Fibroblast of lung (primary cell): ENCODE measurements around the gene CALM1. TPM values are rescaled to one million over a fixed set of nuclear protein-coding genes. Genes with fewer than 3 reads are reported as not detected.
A peak's percentile ranks its signal among the peaks of the same experiment; 100 is the strongest.

ENCODE experiments used
- DNase-seq, 2 donors: peaks; one replicate each; pipeline versions ENCODE4 v3.0.0 to v3.0.0-alpha.2; 2010; ENCODE audit warnings: low read depth in 2 of 2
- H2AFZ ChIP-seq: 2 replicates; pipeline ENCODE4 v1.5.1; 2012; ENCODE audit warnings: low read length, control low read depth, inconsistent platforms
- H3K27ac ChIP-seq: 2 replicates; pipeline ENCODE4 v1.5.1; 2011; ENCODE audit warnings: low read length, control low read depth; ENCODE audit not compliant: insufficient read depth
- H3K27me3 ChIP-seq: 2 replicates; pipeline ENCODE4 v1.5.1; 2011; ENCODE audit warnings: mild to moderate bottlenecking, low read length; ENCODE audit not compliant: control insufficient read depth, insufficient read depth
- H3K36me3 ChIP-seq: 2 replicates; pipeline ENCODE4 v1.5.1; 2011; ENCODE audit warnings: low read length; ENCODE audit not compliant: control insufficient read depth, insufficient read depth
- H3K4me1 ChIP-seq: 2 replicates; pipeline ENCODE4 v1.5.1; 2011; ENCODE audit warnings: low read length; ENCODE audit not compliant: control insufficient read depth, insufficient read depth; ENCODE audit errors: extremely low read depth
- H3K4me2 ChIP-seq: 2 replicates; pipeline ENCODE4 v1.5.1; 2011; ENCODE audit warnings: low read length, control low read depth; ENCODE audit not compliant: insufficient read depth; ENCODE audit errors: extremely low read depth
- H3K4me3 ChIP-seq, 4 experiments: fragments of 200-600 bp in 1 of 4; sonication (generic) in 1 of 4; replicated peaks in 1 of 4; 2 replicates each; pipeline ENCODE4 v1.5.1; 2011 to 2016; ENCODE audit warnings: low read length in 4 of 4, low read depth in 3 of 4, mild to moderate bottlenecking in 3 of 4, control low read depth in 2 of 4, inconsistent platforms in 1 of 4, mixed read lengths in 1 of 4; ENCODE audit not compliant: insufficient read depth in 1 of 4; ENCODE audit errors: control extremely low read depth in 1 of 4
- H3K79me2 ChIP-seq: 2 replicates; pipeline ENCODE4 v1.5.1; 2012; ENCODE audit warnings: mild to moderate bottlenecking, low read length, inconsistent platforms; ENCODE audit not compliant: control insufficient read depth, insufficient read depth
- H3K9ac ChIP-seq: 2 replicates; pipeline ENCODE4 v1.5.1; 2011; ENCODE audit warnings: mild to moderate bottlenecking, low read length, control low read depth; ENCODE audit not compliant: insufficient read depth
- H3K9me3 ChIP-seq: 2 replicates; pipeline ENCODE4 v1.5.1; 2012; ENCODE audit warnings: low read depth, low read length; ENCODE audit not compliant: control insufficient read depth, insufficient read depth
- H4K20me1 ChIP-seq: 2 replicates; pipeline ENCODE4 v1.5.1; 2011; ENCODE audit warnings: low read length; ENCODE audit not compliant: control insufficient read depth, insufficient read depth; ENCODE audit errors: extremely low read depth
- CTCF ChIP-seq, 2 donors: IDR thresholded peaks in 1 of 2; conservative IDR thresholded peaks in 1 of 2; 1 replicate in 1 of 2; 2 replicates in 1 of 2; pipeline ENCODE4 v1.5.1; 2011 to 2012; ENCODE audit warnings: low read length in 2 of 2, control low read depth in 1 of 2, inconsistent platforms in 1 of 2, low read depth in 1 of 2, mild to moderate bottlenecking in 1 of 2
- EZH2 ChIP-seq: IDR thresholded peaks from 2 replicates; pipeline ENCODE4 v1.5.1; 2012; ENCODE audit warnings: low read length, control low read depth, mild to moderate bottlenecking; ENCODE audit errors: missing control alignments
- polyA plus RNA-seq, 2 donors: library from polyadenylated mRNA; depleted of rRNA in 1 of 2; stranded (reverse) in 1 of 2; unstranded in 1 of 2; fragments of >200 nt; gene quantifications; 2 replicates each; pipeline ENCODE4 v1.2.1, GENCODE V29; 2011 to 2012; ENCODE audit warnings: missing spikeins in 1 of 2
- total RNA-seq: library from RNA; depleted of rRNA; stranded (reverse); fragments of >200 nt; gene quantifications from 2 replicates; pipeline ENCODE4 v1.2.1, GENCODE V29; 2014

Gene CALM1
- total and polyA plus RNA-seq, 2 donors (not counting 1 experiment from before 2014, with no cell fraction given) = 620 to 632 TPM

GRCh38 chr14:90418053-90418452, 21.2 kb downstream of the CALM1 start:
- TF ChIP-seq EZH2 = no peak
- TF ChIP-seq CTCF (conservative IDR thresholded peaks at IDR 0.05 in 1 of 2, IDR thresholded peaks at IDR 0.05 in 1 of 2; ENCODE audit: low read depth in 1 of 2, low read length in 2 of 2) = no peak
- Histone ChIP-seq H3K79me2 (no peaks in the 10 kb centered on the region), H3K27ac (no peak overlapping the region), H4K20me1 (no peaks in the 10 kb centered on the region), H3K36me3 (no peaks in the 10 kb centered on the region), H3K4me1 (peaks cover 3% of the 10 kb centered on the region), H3K4me2 (no peak overlapping the region), H3K4me3 (no peak overlapping the region), H3K9me3 (no peaks in the 10 kb centered on the region), H2AFZ (no peak overlapping the region), H3K9ac (no peak overlapping the region), H3K27me3 (no peaks in the 10 kb centered on the region)
- DNase-seq = no peak

- H3K4me2 ChIP-seq = peak overlapping the region; percentile 7
- TF ChIP-seq EZH2 = no peak
- H3K4me3 ChIP-seq = no peak overlapping the region
- H2AFZ ChIP-seq = no peak overlapping the region
- no peaks in the 10 kb centered on the region for H3K36me3 ChIP-seq
- no peaks in the 10 kb centered on the region for H3K9me3 ChIP-seq
- no peak overlapping the region for H3K9ac ChIP-seq
- peaks cover 3% of the 10 kb centered on the region for H3K4me1 ChIP-seq
- no peaks in the 10 kb centered on the region for H3K27me3 ChIP-seq
- H3K79me2 ChIP-seq = no peaks in the 10 kb centered on the region
- peak; percentile 93 to 97 for DNase-seq
- no peaks in the 10 kb centered on the region for H4K20me1 ChIP-seq
- H3K27ac ChIP-seq = no peak overlapping the region
Measured at GRCh38 chr14:90419200-90419599, 22.4 kb downstream of the CALM1 start.

- Histone ChIP-seq H3K36me3 (no peaks in the 10 kb centered on the region), H3K4me1 (peaks cover 3% of the 10 kb centered on the region), H3K9me3 (no peaks in the 10 kb centered on the region), H2AFZ (no peak overlapping the region), H3K4me2 (no peak overlapping the region), H3K27me3 (no peaks in the 10 kb centered on the region), H3K27ac (no peak overlapping the region), H3K79me2 (no peaks in the 10 kb centered on the region), H3K9ac (no peak overlapping the region), H4K20me1 (no peaks in the 10 kb centered on the region), H3K4me3 (no peak overlapping the region)
- TF ChIP-seq EZH2 (no peak), CTCF (conservative IDR thresholded peaks at IDR 0.05 in 1 of 2, IDR thresholded peaks at IDR 0.05 in 1 of 2; ENCODE audit: low read depth in 1 of 2, low read length in 2 of 2) (no peak)
- DNase-seq = no peak
Measured at GRCh38 chr14:90421001-90421631, 24.3 kb downstream of the CALM1 start.
